Stimulated activated CD4-positive, alpha-beta T cell treated with anti-CD3 and anti-CD28 coated beads, Interleukin-4, amount 100 ng/mL, for 48 hours (primary cell): ENCODE measurements around the gene ERICH4.
"Not testable (repeated sequence)": the region's sequence is repeated elsewhere in the genome, so short reads cannot be mapped to it uniquely, and the experiment has no call there.

Experiments
- DNase-seq, 2 donors: peaks; one replicate each; pipeline ENCODE4 v3.0.0-alpha.2; 2020; ENCODE audit warnings: low read depth in 2 of 2

Gene ERICH4

GRCh38 chr19:41435376-41435775 lies 7.6 kb upstream of the ERICH4 start:
- DNase-seq: not testable (repeated sequence)

GRCh38 chr19:41435936-41436673 lies 6.9 kb upstream of the ERICH4 start:
- DNase-seq: no peak

GRCh38 chr19:41436674-41436951 lies 6.3 kb upstream of the ERICH4 start:
- no peak for DNase-seq

- DNase-seq: no peak
These were observed 4.9 kb upstream of the ERICH4 start for GRCh38 chr19:41437944-41438574.

- peak; percentile 92 to 96 for DNase-seq
These were observed 3.3 kb upstream of the ERICH4 start, which contains the start of gene DMAC2 for GRCh38 chr19:41439441-41440222. TSS of gene DMAC2 (minus strand) at chr19:41439912. CDS start at chr19:41439899, 13 bp downstream.

- DNase-seq: no peak
These were observed 1.5 kb upstream of the ERICH4 start for GRCh38 chr19:41441321-41441945.

GRCh38 chr19:41443813-41444455 lies 978 bp downstream of the ERICH4 start:
- DNase-seq: no peak

GRCh38 chr19:41445575-41445974 lies 2.6 kb downstream of the ERICH4 start:
- no peak for DNase-seq

GRCh38 chr19:41447732-41448332 lies 4.9 kb downstream of the ERICH4 start:
- no peak for DNase-seq

- peak; percentile 54 to 55 for DNase-seq
These were observed 6.3 kb downstream of the ERICH4 start for GRCh38 chr19:41449079-41449864.

GRCh38 chr19:41449865-41450178 lies 6.9 kb downstream of the ERICH4 start:
- no peak for DNase-seq

- no peak for DNase-seq
These were observed 9.8 kb downstream of the ERICH4 start for GRCh38 chr19:41452584-41453275.

GRCh38 chr19:41455936-41456335 lies 13.0 kb downstream of the ERICH4 start:
- DNase-seq: no peak

GRCh38 chr19:41456342-41456918 lies 13.5 kb downstream of the ERICH4 start:
- no peak for DNase-seq

- no peak for DNase-seq
These were observed 14.3 kb downstream of the ERICH4 start for GRCh38 chr19:41457241-41457640.

GRCh38 chr19:41462497-41462896 lies 19.5 kb downstream of the ERICH4 start:
- no peak for DNase-seq

GRCh38 chr19:41463257-41464256 lies 20.6 kb downstream of the ERICH4 start:
- DNase-seq: not testable (repeated sequence)

GRCh38 chr19:41476583-41476982 lies 33.6 kb downstream of the ERICH4 start:
- no peak for DNase-seq

GRCh38 chr19:41478171-41478570 lies 35.2 kb downstream of the ERICH4 start:
- no peak for DNase-seq
